NCI-H345 (cell line): ENCODE measurements around the gene FBXO17.
A peak's percentile ranks its signal among the peaks of the same experiment; 100 is the strongest.
"Not testable (repeated sequence)": the region's sequence is repeated elsewhere in the genome, so short reads cannot be mapped to it uniquely, and the experiment has no call there.

ENCODE experiments used
- DNase-seq: peaks from one replicate; lab custom pipeline; 2025; lab: John Stamatoyannopoulos, UW

Gene FBXO17, protein sequence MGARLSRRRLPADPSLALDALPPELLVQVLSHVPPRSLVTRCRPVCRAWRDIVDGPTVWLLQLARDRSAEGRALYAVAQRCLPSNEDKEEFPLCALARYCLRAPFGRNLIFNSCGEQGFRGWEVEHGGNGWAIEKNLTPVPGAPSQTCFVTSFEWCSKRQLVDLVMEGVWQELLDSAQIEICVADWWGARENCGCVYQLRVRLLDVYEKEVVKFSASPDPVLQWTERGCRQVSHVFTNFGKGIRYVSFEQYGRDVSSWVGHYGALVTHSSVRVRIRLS

DNA sequence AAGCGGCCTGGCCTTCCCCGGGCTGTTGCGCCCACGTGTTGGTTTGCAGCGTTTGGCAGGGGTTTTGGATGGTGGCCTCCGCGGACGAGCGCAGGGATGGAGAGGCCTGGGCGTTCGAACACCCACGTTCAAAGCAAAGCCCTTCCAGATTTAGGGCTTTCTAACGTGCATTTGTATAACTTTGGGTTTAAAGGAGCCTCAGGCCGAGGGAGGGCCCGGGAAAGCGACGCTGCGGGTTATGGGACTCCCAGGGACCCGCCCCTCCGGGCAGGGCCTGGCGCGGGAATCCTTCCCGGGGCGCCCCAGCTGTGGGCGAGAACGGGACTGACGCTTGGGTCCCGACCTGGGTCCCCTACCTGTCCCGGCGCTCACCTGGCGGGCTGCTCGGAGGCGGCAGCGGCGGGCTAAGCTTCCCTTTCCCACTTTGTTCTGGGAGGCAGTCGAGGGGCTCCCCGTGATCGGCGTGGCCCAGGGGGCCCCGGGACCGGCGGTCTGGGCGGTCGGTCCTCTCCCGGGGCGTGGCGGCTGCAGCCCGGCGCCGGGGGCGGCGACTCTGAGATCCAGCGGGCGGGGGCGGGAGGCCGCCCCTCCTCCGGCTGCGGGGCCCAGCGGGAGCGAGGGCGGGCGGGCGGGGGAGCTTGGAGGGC is at the start of gene FBXO17:
Gene FBXO17 (minus strand): TSS at position 529 of the 647 bp plus-strand sequence. CDS start 25,423 bp downstream, outside the sequence.
- no peak for DNase-seq

DNA sequence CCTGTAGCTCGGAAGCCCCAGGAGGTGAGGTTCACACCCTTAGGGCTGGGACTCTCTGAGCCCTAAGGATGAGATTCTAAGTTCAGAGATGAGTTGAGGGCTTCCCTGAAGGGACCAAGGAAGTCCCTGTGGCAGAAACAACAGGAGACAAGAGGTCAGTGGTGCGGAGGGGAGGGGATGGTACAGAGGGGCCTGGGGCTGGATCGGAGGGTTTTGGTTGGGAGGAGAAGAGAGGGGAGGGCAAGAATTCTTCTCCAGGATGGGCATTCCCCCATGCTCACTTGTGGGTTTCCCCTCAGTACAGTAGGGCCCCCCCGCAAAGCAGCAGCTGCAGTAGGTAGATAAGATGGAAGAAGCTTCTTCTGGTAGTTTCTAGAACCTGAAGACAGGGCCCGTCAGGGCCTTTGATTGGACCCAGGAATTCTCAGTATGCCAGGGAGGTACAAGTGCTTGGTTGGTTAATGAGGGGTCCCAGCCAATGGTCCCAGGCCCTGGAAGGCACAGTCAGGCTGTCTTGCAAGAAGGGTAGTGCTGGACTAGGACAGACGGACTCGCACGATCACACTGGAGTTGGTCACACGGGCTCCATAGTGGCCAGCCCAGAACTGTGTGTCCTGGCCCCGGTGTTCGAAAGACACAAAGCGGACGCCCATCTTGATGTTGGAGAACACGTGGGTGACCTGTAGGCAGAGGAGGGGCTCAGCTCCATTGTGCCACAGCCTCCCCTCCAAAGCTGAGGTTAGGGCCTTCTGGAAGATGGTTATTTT is 49.5 kb upstream of the FBXO17 start:
- DNase-seq, result no peak

DNA sequence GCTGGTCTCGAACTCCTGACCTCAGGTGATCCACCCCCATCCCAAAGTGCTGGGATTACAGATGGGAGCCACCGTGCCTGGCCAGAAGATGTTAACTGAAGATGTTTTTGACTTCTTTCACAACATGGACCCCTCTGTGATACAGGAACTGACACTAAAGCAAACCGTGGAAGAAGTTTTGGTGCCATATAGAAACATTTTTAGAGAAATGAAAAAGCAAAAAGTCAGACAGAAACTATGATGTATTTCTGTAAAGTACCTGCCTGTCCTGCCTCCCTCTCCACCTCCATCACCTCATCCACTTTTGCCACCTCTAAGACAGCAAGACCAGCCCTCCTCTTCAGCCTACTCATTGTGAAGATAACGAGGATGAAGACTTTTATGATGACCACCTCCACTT is 45.5 kb upstream of the FBXO17 start:
- DNase-seq, result no peak

DNA sequence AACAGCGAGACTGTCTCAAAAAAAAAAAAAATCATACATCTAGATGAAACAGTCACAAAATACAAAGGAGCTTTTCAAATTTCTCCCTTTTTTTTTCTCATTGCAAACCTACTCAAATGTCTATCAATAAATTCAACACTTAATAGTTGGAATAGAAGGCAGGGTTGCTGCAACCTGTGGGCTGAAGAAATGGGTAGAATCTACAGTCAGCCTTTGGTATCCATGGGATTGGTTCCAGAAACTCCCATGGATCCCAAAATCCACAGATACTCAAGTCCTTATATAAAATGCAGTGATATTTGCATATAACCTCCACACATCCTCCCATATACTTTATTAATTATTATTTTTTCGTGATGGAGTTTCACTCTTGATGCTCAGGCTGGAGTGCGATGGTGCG is 42.1 kb upstream of the FBXO17 start:
- DNase-seq, result no peak

DNA sequence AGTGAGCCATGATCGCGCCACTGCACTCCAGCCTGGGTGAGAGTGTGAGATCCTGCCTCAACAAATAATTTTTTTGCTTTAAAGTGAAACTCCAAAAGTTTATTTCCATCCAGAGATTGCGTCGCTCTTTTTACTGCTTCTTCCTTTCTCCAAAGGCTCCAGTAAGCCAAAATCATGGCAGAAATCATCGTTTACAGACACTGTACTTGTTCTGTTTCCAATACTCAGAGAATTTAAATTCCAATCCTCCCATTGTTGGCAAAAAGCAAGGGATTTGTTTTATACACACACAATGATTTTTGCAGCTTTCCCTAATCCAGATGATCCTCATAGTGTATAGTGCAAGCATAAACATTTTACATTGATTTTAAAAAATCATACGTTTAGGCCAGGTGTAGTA is 41.5 kb upstream of the FBXO17 start:
- DNase-seq, result no peak

DNA sequence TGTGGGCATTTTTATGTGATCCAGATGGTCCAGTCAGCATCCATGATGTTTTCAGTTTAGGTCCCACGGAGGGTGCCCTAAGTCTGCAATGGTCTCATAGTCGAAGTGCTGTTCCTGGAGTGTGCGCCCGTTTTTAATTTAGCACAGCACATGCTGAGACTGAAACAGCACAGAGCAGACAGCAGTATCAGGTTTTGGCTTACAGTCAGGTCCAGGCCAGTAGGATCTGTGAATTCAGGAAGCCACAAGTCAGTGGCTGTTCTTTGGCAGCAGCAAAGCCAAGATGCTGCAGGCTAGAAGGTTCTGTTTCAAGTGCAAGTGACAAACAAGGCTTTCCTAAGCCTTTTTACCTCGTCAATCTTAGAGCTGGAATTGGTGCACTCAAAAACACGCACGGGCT is 38.5 kb upstream of the FBXO17 start:
- DNase-seq, result no peak

DNA sequence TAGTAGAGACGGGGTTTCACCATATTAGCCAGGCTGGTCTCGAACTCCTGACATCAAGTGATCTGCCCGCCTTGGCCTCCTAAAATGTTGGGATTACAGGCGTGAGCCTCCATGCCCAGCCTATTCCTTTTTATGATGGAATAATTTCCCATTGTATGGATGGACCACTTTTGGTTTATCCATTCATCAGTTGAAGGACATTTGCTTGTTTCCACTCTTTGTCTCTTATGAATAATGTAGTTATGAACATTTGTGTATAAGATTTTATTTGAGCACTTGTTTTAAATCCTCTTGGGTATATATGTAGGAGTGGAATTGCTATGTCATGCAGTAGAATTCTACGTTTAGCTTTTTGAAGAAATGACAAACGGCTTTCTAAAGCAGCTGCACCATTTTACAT is 33.5 kb upstream of the FBXO17 start:
- no peak for DNase-seq

DNA sequence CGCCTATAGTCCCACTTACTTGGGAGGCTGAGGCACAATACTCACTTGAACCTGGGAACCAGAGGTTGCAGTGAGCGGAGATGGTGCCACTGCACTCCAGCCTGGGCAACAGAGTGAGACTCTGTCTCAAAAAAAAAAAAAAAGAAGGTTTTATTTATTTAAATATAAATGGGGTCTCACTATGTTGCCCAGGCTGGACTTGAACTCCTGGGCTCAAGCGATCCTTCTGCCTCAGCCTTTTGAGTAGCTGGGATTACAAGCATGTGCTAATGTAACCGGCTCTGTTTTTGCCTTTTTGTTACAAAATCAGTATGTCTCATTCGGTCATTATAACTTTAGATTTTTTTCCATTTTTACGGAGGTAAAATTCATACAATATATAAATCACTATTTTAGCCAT is 32.6 kb upstream of the FBXO17 start:
- no peak for DNase-seq

DNA sequence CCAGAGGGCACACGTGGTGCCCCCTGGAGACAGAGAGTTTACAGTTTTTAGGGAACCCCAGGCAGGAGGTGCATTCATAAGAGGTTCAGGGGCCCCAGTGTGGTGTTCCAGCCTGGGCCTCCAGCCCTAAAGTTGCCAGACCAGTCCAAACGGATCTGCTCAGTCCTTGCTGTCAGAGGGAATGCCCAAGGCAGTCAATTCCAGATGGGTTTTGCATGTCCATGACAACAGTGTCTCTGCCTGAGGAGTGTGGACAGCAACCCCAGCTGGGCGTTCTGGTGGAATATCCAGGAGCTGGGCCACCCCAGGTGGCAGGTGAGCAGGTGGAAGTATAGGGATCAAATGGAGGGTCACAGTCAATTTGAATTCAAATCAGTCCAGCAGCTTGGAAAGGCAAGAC is 31.6 kb upstream of the FBXO17 start:
- DNase-seq, result peak; percentile 64

DNA sequence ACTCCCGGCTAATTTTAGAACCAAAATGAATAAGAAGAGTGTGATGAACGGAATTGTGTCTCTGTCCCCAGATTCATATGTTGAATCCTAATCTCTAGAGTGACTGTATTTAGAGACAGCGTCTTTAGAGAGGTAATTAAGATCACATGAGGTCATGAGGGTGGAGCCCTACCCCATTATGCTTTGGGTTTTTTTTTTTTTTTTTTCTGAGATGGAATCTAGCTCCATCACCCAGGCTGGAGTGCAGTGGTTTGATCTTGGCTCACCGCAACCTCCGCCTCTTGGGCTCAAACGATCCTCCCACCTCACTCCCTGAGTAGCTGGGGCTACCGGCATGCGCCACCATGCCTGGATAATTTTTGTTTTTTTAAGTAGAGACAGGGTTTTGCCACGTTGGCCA is 28.9 kb upstream of the FBXO17 start:
- no peak for DNase-seq

DNA sequence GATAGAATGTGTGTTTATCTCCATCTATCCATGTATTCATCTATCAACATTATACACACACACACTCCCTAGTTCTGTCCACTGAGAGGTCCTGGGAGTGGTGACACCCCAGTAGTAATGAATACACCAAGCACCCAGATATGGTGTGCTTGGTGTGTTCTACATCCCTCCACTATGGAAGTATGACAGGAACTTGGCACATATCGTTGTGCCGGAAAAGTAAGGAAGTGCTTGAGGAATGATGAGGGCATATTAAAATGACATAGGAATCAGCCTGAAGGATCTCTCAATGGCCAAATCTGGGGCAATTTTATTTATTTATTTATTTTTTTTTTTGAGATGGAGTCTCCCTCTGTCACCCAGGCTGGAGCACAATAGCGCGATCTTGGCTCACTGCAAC is 28.3 kb upstream of the FBXO17 start:
- no peak for DNase-seq

DNA sequence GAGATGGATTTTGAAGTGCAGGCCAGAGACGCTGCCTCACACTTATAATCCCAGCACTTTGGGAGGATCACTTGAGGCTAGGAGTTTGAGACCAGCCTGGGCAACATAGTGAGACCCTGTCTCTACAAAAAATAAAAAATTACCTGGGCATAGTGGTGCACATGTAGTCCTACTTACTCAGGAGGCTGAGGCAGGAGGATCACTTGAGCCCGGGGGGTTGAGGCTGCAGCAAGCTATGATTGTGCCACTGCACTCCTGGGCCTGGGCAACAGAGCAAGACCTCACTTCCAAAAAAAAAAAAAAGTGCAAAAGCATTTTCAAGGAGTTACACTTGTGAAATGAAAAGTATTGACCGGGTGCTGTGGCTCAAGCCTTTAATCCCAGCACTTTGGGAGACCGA is 27.6 kb upstream of the FBXO17 start:
- no peak for DNase-seq

DNA sequence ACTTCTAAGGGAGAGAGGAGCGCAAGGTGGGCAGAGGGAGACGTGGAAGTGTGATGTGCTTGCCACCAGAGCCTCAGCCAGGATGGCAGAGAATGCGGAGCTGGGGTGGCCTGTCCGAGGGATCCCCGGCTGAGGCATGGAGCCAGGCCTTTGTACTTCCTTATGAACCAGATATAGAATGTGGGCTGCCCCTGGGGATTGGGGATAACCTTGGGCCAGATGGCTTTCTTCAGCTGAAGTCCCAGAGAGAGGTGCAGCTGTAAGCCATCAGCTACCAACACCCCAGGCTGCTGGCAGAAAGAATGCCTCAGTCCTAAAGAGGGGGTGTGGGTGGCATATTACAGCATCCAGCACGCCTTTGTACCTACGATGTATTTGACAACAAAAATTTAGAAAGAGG is 25.5 kb upstream of the FBXO17 start:
- DNase-seq, result no peak

DNA sequence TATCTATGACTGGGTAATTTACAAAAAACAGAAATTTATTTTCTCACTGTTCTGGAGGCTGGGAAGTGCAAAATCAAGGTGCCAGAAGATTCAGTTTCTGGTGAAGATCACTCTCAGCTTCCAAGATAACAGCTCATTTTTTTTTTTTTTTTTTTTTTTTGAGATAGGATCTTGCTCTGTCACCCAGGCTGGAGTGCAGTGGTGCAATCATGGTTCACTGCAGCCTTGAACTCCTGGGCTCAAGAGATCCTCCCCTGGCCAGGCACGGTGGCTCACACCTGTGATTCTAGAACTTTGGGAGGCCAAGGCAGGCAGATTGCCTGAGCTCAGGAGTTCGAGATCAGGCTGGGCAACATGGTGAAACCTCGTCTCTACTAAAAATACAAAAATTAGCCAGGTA is 22.0 kb upstream of the FBXO17 start:
- DNase-seq, result not testable (repeated sequence)

DNA sequence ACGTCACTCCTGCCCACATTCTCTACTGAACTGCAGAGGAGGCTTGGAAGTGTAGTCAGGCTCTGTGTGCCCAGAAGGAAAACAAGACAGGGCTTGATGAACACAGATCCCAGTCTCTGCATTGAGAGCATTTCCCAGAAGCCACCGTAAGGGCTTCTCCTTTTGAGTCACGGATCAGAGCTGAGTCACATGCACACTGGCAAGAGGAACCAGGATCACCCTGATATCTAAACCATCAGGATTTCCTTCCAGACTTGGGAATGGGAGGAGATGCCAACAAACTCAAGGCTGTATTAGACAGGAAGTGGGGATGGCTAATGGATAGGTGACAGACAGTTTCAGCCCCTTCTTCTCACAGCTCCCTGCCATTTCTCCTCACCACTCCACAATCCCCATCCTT is 17.7 kb upstream of the FBXO17 start:
- no peak for DNase-seq

DNA sequence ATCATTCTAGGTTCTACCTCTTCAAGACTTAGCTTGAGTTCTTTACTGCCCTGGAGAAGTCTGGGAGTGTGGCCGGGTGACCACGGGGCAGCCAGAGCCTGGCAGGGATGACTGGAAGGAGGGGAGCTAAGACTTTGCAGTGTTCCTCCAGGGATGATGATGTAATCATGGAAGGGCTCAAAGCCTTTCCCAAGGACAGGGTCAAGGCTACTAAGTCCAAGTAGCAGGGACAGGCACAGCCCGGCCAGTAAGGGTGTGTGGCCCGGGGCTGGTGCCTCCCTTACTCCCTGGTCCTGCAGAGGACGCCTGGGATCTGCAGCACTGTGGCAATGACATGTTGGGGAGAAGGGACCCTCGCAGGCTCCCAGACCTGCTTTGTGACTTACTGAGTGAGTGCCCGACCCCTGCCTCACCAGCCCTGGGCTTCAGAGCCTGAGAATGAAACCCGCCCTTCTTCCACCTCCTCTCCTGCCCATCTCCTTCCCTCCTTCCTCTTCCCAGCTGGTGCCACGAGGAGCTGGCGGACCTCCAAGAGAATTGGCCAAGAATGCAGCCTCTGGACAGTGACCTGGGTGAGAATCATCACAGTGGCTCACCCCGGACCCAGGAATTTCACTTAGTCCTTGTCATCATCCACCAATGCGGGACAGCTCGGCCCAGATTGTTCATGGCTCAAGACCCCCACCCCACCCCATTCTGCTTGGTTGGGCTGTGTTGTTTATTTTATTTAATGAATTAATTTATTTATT is 15.6 kb upstream of the FBXO17 start:
- no peak for DNase-seq

DNA sequence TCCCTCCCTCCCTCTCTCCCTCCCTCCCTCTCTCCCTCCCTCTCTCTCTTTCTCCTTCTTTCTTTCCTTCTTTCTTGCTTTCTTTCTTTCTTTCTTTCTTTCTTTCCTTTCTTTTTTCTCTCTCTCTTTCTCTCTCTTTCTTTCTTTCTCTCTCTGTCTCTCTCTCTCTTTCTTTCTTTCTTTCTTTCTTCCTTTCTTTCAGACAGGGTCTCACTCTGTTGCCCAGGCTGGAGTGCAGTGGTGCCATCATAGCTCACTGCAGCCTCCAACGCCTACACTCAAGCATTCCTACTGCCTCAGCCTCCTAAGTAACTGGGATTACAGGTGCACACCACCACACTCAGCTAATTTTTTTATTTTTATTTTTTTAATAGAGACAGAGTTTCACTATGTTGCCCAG is 14.1 kb upstream of the FBXO17 start:
- not testable (repeated sequence) for DNase-seq

DNA sequence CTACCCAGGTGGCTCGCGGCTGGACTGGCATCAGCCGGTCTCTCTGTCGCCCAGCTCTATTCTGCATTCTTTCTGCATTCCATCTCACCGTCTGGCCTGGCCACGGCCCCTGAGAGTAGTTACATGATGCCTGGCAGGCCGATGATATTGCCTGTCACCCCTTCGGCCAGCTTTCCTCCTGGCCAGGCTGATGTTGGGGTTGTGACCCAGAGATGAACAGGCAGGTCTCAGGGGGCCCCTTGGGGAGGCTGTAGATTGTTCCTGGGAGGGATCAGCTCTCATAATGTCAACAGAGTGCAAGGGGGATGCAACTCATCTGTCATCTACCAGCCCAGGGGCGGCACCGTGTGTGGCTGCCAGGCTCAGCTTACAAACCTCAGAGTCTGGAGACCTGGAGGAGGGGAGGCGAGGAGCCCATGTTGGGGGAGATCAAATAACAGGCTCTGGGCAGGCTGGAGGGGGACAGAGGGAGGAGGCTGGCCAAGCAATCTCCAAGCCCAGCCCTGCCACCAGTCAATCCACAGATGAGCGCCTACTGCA is 13.6 kb upstream of the FBXO17 start:
- DNase-seq, result peak; percentile 36

DNA sequence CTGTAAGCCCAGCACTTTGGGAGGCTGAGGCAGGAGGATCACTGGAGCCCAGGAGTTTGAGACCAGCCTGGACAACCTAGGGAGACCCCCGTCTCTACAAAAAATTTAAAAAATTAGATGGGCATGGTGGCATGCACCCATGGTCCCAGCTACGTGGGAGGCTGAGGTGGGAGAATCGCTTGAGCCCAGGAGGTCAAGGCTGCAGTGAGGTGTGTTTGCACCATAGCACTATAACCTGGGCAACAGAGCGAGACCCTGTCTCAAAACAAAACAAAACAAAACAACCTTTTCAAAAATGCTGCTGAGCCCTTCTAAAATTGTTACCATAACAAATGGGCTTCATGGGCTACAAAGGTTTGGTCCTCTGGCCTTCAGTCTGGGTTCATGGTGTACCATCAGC is 13.1 kb upstream of the FBXO17 start:
- DNase-seq, result not testable (repeated sequence)

DNA sequence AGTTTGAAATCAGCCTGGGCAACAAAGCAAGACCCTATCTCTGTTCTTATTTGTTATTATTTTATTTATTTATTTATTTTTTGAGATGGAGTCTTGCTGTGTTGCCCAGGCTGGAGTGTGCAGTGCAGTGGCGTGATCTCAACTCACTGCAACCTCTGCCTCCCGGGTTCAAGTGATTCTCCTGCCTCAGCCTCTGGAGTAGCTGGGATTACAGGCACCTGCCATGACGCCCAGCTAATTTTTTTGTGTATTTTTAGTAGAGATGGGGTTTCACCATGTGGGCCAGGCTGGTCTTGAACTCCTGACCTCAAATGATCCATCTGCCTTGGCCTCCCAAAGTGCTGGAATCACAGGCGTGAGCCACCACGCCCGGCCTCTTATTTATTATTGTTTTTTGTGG is 12.2 kb upstream of the FBXO17 start:
- not testable (repeated sequence) for DNase-seq

DNA sequence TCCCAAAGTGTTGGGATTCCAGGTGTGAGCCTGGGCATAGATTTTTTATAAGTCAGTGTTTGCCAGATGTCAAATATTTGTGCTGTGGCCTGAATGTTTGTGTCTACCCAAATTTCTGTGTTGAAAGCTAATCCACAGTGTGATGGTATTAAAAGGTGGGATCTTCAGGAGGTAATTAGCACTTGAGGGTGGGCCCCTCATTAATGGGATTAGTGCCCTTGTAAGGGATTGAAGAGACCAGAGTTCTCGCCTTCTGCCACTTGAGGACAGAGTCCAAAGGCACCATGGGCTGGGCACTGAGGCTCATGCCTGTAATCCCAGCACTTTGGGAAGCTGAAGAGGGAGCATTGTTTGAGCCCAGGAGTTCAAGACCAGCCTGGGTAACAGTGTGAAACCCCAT is 9.7 kb upstream of the FBXO17 start:
- DNase-seq, result no peak
